Fibroblast of the aortic adventitia (primary cell): Measurements from ENCODE around the gene LIPC. TPM values are rescaled to one million over a fixed set of nuclear protein-coding genes. Genes with fewer than 3 reads are reported as not detected.
"Not testable (repeated sequence)": the region's sequence is repeated elsewhere in the genome, so short reads cannot be mapped to it uniquely, and the experiment has no call there.

Source experiments
- DNase-seq: peaks from one replicate; pipeline ENCODE4 v3.0.0-alpha.2; 2010; ENCODE audit warnings: low read depth
- H3K4me3 ChIP-seq: 2 replicates; pipeline ENCODE4 v1.5.1; 2011; ENCODE audit warnings: low read depth, mild to moderate bottlenecking, control low read depth, low read length, moderate library complexity
- total RNA-seq: library from RNA; depleted of rRNA; stranded (reverse); fragments of >200 nt; gene quantifications from 2 replicates; pipeline ENCODE4 v1.2.3, GENCODE V29; 2012; ENCODE audit warnings: low replicate concordance
- TF ChIP-seq, protein P1 (sequence below): IDR thresholded peaks from 2 replicates; pipeline ENCODE4 v1.5.1; 2011; ENCODE audit warnings: mild to moderate bottlenecking, low read length, control low read depth, inconsistent platforms; ENCODE audit not compliant: insufficient read depth

LIPC gene
- total RNA-seq, 1 donor: 0.90 TPM

DNA sequence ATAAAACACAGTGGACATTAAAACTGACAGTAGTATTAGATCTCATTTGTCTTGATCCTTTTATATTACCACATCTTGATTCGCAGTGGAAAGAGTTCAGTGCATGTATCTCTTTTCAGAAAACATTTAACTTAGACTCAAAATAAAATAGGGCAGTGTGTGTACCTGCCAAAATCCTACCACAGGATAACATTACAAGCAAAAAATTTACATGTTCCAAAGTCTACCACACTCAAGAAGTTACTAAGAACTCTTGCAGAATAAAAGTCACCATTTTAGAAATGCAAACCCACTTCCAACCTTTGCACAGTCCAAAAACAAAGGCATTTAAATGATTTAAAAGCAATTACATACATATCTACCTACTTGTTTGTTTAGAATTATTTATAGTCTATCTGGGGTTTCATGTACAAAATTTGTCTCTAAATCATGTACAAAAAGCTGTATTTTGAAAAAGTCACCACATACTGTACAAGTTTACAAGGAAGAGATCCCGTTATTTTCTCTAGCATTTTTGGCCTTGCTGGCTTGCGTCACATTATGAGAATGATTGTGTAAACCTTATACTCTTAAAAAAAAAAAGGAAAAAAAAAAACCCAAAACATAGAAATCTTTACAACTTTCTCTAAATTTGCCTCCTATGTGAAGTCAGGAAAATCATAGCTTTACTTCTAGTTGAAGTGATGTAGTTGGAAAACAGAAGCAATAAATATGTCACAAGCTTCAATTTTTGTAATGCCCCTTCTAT, 163.9 kb downstream of the LIPC start:
- DNase-seq: no peak
- no peak overlapping the region for H3K4me3 ChIP-seq
- TF ChIP-seq, protein P1, sequence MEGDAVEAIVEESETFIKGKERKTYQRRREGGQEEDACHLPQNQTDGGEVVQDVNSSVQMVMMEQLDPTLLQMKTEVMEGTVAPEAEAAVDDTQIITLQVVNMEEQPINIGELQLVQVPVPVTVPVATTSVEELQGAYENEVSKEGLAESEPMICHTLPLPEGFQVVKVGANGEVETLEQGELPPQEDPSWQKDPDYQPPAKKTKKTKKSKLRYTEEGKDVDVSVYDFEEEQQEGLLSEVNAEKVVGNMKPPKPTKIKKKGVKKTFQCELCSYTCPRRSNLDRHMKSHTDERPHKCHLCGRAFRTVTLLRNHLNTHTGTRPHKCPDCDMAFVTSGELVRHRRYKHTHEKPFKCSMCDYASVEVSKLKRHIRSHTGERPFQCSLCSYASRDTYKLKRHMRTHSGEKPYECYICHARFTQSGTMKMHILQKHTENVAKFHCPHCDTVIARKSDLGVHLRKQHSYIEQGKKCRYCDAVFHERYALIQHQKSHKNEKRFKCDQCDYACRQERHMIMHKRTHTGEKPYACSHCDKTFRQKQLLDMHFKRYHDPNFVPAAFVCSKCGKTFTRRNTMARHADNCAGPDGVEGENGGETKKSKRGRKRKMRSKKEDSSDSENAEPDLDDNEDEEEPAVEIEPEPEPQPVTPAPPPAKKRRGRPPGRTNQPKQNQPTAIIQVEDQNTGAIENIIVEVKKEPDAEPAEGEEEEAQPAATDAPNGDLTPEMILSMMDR: no peak

DNA sequence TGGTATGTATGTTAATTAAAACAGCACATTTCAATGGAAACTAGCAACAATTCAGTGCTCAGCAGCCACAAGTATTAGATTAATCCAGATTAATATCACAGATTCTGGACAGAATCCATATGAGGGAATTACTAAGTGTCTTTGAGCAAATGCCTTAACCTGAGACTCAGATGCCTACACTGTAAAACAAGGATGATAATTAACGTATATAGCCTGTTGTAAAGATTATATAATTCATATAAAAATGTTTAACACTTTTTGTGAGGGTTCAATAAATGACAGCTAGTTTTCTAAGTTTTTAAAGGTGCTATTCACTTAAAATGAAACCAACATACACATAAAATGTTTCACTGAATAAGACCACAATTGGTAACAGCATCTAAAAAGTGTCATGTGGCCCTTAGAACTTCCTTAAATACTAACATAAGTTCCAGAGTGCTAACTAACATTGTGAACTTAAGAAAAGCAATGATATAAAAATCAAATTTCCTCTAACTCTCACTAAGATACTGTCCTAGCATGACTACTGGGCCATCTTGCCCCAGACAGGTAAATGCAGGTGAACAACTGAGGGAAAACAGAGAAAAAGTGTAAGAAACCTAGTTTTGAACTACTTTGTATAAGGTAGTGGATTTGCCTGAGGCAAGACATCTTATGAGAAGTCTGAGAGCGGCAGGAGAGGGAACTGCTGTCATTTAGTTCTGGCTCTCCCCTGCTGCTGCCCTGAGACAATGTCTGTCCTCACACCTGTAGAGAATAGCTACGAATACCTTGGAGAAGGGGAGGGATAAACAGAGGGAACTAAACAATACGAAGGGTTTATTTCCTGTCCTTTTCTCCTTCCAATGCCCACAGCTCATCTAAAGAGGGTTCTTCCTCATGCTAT, 166.4 kb downstream of the LIPC start:
- no peak overlapping the region for H3K4me3 ChIP-seq
- TF ChIP-seq, protein P1: no peak
- DNase-seq: no peak

DNA sequence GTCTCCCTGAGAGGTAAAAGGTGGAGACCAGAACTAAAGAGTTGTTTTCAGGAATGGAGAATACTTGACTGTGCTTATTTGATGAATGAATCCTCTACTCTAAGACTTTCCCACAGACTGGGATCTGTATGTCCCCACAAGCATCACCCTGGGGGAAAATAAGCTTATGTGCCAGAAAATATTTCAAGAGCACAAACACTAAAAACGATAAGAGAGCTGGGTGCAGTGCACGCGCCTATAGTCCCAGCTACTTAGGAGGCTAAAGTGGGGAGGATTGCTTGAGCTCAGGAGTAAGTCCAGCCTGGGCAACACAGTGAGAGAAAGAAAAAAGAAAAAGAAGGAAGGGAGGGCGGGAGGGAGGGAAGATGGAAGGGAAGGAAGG, 167.0 kb downstream of the LIPC start:
- DNase-seq: no peak
- TF ChIP-seq, protein P1: no peak
- no peak overlapping the region for H3K4me3 ChIP-seq

DNA sequence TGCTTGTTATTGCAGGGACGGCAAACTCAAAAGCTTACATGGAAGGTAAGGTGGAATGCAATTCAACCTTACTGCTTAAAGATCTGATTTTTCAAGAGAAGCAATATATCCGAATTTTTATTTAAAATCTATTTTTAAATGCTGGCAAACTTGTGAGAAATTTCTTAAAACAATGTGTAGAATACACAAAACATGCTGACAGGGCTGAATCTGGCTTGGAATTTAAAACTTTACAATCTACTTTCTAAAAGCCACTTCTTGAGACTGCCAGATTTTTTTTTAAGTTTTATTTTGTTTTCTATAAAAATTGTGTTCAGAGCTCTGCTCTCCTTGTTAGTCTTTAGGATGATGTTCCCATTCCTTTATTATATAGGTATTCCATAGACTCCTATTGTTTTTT, 171.0 kb downstream of the LIPC start:
- no peak overlapping the region for H3K4me3 ChIP-seq
- no peak for DNase-seq
- TF ChIP-seq, protein P1: no peak

DNA sequence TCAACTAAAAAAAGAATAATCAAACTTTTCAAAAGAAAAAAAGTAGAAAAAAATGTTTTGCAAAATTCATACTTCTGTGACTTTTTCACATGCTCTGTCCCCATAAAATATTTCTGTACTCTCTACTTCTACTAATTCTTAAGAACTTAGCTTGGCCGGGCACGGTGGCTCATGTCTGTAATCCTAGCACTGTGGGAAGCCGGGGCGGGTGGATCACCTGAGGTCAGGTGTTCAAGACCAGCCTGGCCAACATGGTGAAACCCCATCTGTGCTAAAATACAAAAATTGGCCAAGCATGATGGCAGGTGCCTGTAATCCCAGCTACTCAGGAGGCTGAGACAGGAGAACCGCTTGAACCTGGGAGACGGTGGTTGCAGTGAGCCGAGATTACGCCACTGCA, 172.1 kb downstream of the LIPC start:
- DNase-seq, H3K4me3 ChIP-seq: not testable (repeated sequence)

DNA sequence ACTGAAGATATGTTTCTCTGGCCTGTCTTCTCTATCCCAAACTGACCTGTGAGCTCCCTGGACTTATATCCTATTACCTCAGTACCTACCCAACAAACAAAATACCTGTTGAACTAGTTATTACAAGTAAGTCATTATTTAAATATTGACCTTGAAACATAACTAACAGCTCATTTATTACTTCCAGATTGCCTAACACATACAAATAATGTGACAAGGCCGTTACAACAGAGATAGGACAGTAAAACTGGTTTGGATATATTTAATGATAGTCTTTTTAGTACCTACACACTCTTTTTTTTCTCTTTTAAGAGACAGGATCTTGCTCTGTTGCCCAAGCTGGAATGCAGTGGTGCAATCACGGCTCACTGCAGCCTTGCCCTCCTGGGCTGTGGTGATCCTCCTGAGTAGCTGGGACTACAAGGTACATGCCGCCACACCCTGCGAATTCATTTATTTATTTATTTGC, 172.7 kb downstream of the LIPC start:
- DNase-seq: no peak
- TF ChIP-seq, protein P1: no peak
- H3K4me3 ChIP-seq: no peak overlapping the region

DNA sequence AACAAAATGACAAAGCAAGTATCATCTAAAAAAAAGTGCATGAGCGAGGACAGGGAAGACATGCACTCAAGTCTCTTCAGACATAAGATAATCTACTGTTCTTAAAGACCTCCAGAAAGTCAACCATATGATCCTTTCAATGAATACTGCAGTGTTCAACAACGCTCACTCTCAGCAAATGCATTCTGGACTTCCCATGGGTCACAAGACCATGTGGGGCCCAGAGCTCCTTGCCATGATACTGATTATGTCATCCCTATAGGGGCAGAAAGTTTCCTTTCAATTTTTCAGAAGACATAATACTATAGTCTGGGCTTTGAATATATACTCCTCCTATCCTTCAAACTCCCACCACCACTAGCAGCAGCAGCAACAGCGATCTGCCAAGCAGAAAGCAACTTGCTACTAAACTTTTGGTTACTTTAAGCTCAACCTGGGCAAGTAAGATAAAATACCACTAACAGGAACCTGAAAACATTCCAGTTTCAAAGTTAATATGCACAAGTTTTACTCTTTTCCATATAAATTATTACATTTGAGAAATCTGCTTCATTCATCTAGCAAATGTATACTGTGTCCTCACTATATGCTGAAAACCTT, 174.2 kb downstream of the LIPC start:
- no peak overlapping the region for H3K4me3 ChIP-seq
- TF ChIP-seq, protein P1: no peak
- DNase-seq: no peak
